ENCODE measurements around the gene DACT1. TPM values are rescaled to one million over a fixed set of nuclear protein-coding genes. Genes with fewer than 3 reads are reported as not detected.
A peak's percentile ranks its signal among the peaks of the same experiment; 100 is the strongest.

The DACT1 gene
- total RNA-seq, 2 donors from 2014 or later, result not detected

GRCh38 chr14:58625438-58625837 lies 12.3 kb upstream of the DACT1 start:
- H3K4me1 Mint-ChIP-seq (ENCODE audit: low read depth in 2 of 2), result no peaks in the 10 kb centered on the region
- no peak overlapping the region for H3K27ac Mint-ChIP-seq

DNA sequence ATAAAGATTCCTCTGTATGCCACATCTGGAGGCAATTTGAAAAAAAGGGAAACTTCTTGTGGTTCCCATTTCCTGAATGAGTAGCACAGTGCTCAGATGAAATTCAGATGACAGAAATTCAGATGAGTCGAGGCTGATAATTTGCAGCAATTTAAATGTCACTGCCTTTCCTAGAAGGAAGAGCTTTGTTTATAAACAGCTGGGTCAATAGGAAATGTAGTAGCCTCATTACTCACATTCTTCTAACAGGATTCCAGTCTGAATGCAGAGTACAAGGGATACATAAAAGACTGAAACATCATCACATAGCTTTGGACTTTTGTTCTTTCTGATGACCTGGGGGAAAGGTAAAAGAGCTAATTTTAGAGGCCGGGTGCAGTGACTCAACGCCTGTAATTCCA lies 11.3 kb upstream of the DACT1 start:
- Mint-ChIP-seq H3K9me3 (no peaks in the 10 kb centered on the region), H3K27ac (no peak overlapping the region), H3K27me3 (peaks cover 3 to 6% of the 10 kb centered on the region in 2 donors), H3K4me3 (no peak overlapping the region), H3K36me3 (no peaks in the 10 kb centered on the region), H3K4me1 (ENCODE audit: low read depth in 2 of 2) (no peaks in the 10 kb centered on the region)
- ATAC-seq (no peak), DNase-seq (ENCODE audit: low spot score) (no peak)

More at GRCh38 chr14:58625438-58625837, 12.3 kb upstream of the DACT1 start:
- no peak overlapping the region for H3K4me3 Mint-ChIP-seq
- no peaks in the 10 kb centered on the region for H3K36me3 Mint-ChIP-seq
- peaks cover 3 to 6% of the 10 kb centered on the region in 2 donors for H3K27me3 Mint-ChIP-seq
- H3K9me3 Mint-ChIP-seq, result no peaks in the 10 kb centered on the region
- ATAC-seq, result no peak
- DNase-seq (ENCODE audit: low spot score), result no peak

DNA sequence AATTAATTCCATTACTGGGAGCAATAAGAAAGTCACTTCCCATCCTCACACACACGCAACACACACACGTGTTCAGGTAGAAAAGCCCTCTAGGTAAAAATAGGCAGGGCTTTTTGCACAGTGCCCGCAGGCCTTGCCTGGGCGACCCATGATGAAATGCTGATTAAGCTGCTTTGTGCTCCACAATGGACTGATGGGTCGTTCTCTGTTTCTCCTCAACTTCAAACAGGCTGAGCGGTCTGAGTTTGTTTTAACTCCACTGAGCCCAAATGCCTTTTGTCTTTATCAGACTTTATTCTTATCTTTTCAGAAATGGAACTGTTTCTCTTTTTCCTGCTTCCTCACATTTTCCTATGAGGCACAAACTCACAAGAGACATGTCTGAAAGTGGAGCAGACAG lies 9.4 kb upstream of the DACT1 start:
- DNase-seq (ENCODE audit: low spot score) (no peak), ATAC-seq (no peak)

GRCh38 chr14:58629281-58629680 lies 8.5 kb upstream of the DACT1 start:
- ATAC-seq (no peak), DNase-seq (ENCODE audit: low spot score) (no peak)
- Mint-ChIP-seq H3K27ac (no peak overlapping the region), H3K4me3 (no peak overlapping the region), H3K9me3 (no peaks in the 10 kb centered on the region), H3K27me3 (peaks cover 3 to 10% of the 10 kb centered on the region in 2 donors), H3K36me3 (no peaks in the 10 kb centered on the region), H3K4me1 (ENCODE audit: low read depth in 2 of 2) (no peaks in the 10 kb centered on the region)

More for the DNA sequence above, 9.4 kb upstream of the DACT1 start:
- Mint-ChIP-seq H3K9me3 (no peaks in the 10 kb centered on the region), H3K4me3 (no peak overlapping the region), H3K4me1 (ENCODE audit: low read depth in 2 of 2) (no peaks in the 10 kb centered on the region), H3K27me3 (peaks cover 3 to 6% of the 10 kb centered on the region in 2 donors), H3K27ac (no peak overlapping the region), H3K36me3 (no peaks in the 10 kb centered on the region)

DNA sequence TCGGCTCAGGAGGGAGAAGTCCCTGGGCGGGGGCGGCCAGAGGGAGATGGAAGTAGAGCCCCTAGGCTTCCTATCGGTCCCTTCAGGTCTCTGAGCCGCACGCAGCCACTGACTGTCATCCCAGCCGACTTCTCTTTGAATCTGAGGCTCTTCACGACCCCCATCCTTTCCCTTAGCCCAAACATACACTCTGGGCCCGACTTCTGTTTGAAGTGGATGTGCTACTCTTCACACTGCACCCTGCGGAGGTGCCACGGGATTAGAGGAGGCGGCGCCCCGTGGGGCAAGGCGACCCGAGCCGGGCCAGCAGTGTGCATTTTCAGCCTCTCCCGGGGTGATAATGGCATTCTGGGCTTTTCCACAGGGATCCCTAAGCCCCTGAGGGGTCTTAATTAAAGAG lies 6.0 kb upstream of the DACT1 start:
- Mint-ChIP-seq H3K4me1 (ENCODE audit: low read depth in 2 of 2) (peaks cover 0 to 5% of the 10 kb centered on the region in 2 donors), H3K36me3 (no peaks in the 10 kb centered on the region), H3K27ac (no peak overlapping the region), H3K27me3 (peaks cover 12 to 26% of the 10 kb centered on the region in 2 donors), H3K9me3 (no peaks in the 10 kb centered on the region), H3K4me3 (no peak overlapping the region)
- DNase-seq (ENCODE audit: low spot score), result no peak
- no peak for ATAC-seq

GRCh38 chr14:58633831-58634230 lies 3.9 kb upstream of the DACT1 start:
- Mint-ChIP-seq H3K9me3 (no peaks in the 10 kb centered on the region), H3K4me1 (ENCODE audit: low read depth in 2 of 2) (peaks cover 7 to 10% of the 10 kb centered on the region in 2 donors), H3K27me3 (peaks cover 13 to 34% of the 10 kb centered on the region in 2 donors), H3K27ac (no peak overlapping the region), H3K36me3 (no peaks in the 10 kb centered on the region), H3K4me3 (no peak overlapping the region)
- DNase-seq (ENCODE audit: low spot score), result no peak
- ATAC-seq, result no peak

GRCh38 chr14:58634406-58635090 lies 3.2 kb upstream of the DACT1 start:
- no peak for DNase-seq (ENCODE audit: low spot score)
- Mint-ChIP-seq H3K4me1 (ENCODE audit: low read depth in 2 of 2) (peaks cover 14 to 16% of the 10 kb centered on the region in 2 donors), H3K4me3 (no peak overlapping the region), H3K36me3 (no peaks in the 10 kb centered on the region), H3K27me3 (peaks cover 19 to 41% of the 10 kb centered on the region in 2 donors), H3K27ac (no peak overlapping the region), H3K9me3 (no peaks in the 10 kb centered on the region)
- ATAC-seq, result no peak

DNA sequence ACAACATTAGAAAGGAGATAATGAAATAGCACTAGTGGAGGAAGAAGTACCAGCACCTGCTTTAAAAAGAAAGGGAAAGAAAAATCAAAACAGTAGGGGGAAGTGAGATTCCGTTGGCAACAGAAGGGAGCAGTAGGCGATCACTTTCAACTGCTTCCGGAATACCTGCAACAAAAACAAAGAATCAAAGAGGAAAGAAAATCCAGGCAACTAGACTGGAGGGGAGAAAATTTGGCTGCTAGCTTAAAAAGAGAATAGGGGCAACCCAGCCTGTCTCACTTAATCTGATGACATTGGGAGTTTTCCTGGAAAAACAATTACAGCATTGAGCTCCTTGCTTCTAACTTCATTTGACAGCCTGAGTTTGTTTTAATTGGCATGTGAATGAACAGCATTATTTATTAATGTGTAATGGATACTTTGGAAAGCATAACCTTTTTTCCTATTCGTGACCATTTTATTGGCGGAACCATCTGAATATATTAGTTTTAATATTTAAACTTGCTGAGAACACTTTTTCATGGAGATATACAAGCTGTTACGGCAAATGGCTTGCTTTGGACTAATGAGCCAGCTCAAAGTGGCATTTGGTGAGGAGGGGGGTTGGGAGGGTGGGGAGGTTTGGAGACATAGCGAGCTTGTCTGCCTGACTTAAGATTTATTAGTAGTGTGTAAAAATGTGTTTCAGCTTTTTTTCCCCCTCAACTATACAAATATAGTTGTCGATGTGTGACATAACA lies 2.5 kb upstream of the DACT1 start:
- Mint-ChIP-seq H3K4me1 (ENCODE audit: low read depth in 2 of 2) (peaks cover 15 to 16% of the 10 kb centered on the region in 2 donors), H3K36me3 (no peaks in the 10 kb centered on the region), H3K27me3 (peaks cover 22 to 47% of the 10 kb centered on the region in 2 donors), H3K27ac (no peak overlapping the region), H3K9me3 (no peaks in the 10 kb centered on the region), H3K4me3 (no peak overlapping the region)
- ATAC-seq (no peak), DNase-seq (ENCODE audit: low spot score) (no peak)

DNA sequence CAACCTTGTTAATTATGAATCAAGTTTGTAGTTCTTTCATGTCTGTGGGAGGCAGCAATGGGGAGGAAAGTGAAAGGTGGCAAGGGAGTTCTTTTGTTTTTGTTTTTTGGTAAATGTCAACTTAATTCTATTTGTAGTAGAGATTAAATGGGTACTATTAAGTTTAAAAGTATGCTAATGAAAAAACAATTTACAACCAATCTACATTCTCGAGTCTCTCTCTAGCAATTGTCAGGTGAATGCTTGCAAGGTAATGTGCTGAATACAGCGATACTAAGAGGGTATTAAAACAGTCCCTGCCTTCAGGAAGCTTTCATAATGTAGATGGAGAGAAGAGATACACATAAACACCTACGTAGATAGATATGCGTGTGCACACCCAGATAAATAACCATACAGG lies 1.6 kb upstream of the DACT1 start:
- H3K27me3 Mint-ChIP-seq, result peaks cover 25 to 47% of the 10 kb centered on the region in 2 donors
- peaks cover 15 to 16% of the 10 kb centered on the region in 2 donors for H3K4me1 Mint-ChIP-seq (ENCODE audit: low read depth in 2 of 2)
- no peaks in the 10 kb centered on the region for H3K9me3 Mint-ChIP-seq
- H3K4me3 Mint-ChIP-seq, result no peak overlapping the region
- ATAC-seq (no peak), DNase-seq (ENCODE audit: low spot score) (no peak)
- no peaks in the 10 kb centered on the region for H3K36me3 Mint-ChIP-seq
- no peak overlapping the region for H3K27ac Mint-ChIP-seq

GRCh38 chr14:58637040-58637390 lies 747 bp upstream of the DACT1 start:
- DNase-seq (ENCODE audit: low spot score), result no peak
- H3K36me3 Mint-ChIP-seq, result no peaks in the 10 kb centered on the region
- H3K27me3 Mint-ChIP-seq, result peaks cover 25 to 47% of the 10 kb centered on the region in 2 donors

DNA sequence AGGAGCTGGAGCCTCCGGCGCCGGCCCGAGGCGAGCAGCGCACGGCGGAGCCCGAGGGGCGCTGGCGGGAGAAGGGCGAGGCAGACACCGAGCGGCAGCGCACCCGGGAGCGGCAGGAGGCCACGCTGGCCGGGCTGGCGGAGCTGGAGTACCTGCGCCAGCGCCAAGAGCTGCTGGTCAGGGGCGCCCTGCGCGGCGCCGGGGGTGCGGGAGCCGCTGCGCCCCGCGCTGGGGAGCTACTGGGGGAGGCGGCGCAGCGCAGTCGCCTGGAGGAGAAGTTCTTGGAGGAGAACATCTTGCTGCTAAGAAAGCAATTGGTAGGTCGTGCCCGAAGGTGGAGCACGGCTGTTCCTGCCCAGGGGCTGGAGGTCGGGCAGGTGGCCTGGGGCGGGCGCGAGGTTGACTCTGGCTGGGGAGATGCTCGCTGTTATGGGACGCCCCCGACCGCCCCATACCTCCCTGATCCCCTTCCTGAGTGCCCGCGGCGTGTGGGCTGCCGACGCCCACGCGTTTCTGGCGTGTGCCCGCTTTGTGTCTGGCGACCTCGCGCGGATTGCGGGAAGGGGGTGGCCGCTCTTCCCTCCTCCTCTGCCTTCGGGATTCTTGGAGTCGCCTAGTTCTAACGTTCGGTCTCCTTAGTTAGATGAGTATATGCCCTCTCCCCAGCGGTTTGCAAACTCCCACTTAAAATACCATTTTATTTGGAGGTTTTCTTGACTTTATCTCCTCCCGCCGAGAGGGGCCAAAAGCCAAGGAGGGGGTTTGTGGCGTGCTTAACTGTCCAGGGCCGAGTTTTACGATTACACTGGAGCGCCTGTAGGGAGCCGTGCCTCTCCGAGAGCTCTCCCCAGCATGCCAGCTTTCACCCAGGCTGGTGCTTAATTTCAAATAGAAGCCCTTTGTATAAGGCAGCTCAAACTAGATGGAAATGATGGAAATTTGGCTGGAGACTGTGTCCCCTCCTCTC lies 752 bp downstream of the DACT1 start:
- H3K4me1 Mint-ChIP-seq (ENCODE audit: low read depth in 2 of 2), result peaks cover 15 to 16% of the 10 kb centered on the region in 2 donors
- H3K27ac Mint-ChIP-seq, result no peak overlapping the region
- peaks cover 26 to 51% of the 10 kb centered on the region in 2 donors for H3K27me3 Mint-ChIP-seq
- peak overlapping the region; percentile 55 for H3K4me3 Mint-ChIP-seq
- peak; percentile 44 to 58 for ATAC-seq
- no peak for DNase-seq (ENCODE audit: low spot score)
- H3K9me3 Mint-ChIP-seq, result no peaks in the 10 kb centered on the region
- no peaks in the 10 kb centered on the region for H3K36me3 Mint-ChIP-seq

More at GRCh38 chr14:58637040-58637390, 747 bp upstream of the DACT1 start:
- ATAC-seq, result no peak
- peak overlapping the region; percentile 80 for H3K4me3 Mint-ChIP-seq
- peaks cover 15 to 16% of the 10 kb centered on the region in 2 donors for H3K4me1 Mint-ChIP-seq (ENCODE audit: low read depth in 2 of 2)
- no peak overlapping the region for H3K27ac Mint-ChIP-seq
- no peaks in the 10 kb centered on the region for H3K9me3 Mint-ChIP-seq

GRCh38 chr14:58639198-58639565 lies 1.4 kb downstream of the DACT1 start:
- no peaks in the 10 kb centered on the region for H3K36me3 Mint-ChIP-seq
- DNase-seq (ENCODE audit: low spot score) (no peak), ATAC-seq (no peak)
- H3K27ac Mint-ChIP-seq, result no peak overlapping the region
- H3K4me3 Mint-ChIP-seq, result peak overlapping the region; percentile 55
- peaks cover 15 to 16% of the 10 kb centered on the region in 2 donors for H3K4me1 Mint-ChIP-seq (ENCODE audit: low read depth in 2 of 2)
- peaks cover 27 to 51% of the 10 kb centered on the region in 2 donors for H3K27me3 Mint-ChIP-seq
- no peaks in the 10 kb centered on the region for H3K9me3 Mint-ChIP-seq

GRCh38 chr14:58639842-58640484 lies 2.2 kb downstream of the DACT1 start:
- Mint-ChIP-seq H3K4me3 (peak overlapping the region; percentile 55), H3K36me3 (no peaks in the 10 kb centered on the region), H3K4me1 (ENCODE audit: low read depth in 2 of 2) (peaks cover 13 to 15% of the 10 kb centered on the region in 2 donors), H3K27ac (no peak overlapping the region), H3K9me3 (no peaks in the 10 kb centered on the region), H3K27me3 (peaks cover 24 to 43% of the 10 kb centered on the region in 2 donors)
- no peak for DNase-seq (ENCODE audit: low spot score)
- ATAC-seq, result no peak
